ENCODE results near the gene LY6G6F. TPM values are rescaled to one million over a fixed set of nuclear protein-coding genes. Genes with fewer than 3 reads are reported as not detected.

LY6G6F gene
- total and polyA plus RNA-seq, 2 donors (not counting 3 experiments of a cell fraction or from before 2014, with no cell fraction given): not detected

DNA sequence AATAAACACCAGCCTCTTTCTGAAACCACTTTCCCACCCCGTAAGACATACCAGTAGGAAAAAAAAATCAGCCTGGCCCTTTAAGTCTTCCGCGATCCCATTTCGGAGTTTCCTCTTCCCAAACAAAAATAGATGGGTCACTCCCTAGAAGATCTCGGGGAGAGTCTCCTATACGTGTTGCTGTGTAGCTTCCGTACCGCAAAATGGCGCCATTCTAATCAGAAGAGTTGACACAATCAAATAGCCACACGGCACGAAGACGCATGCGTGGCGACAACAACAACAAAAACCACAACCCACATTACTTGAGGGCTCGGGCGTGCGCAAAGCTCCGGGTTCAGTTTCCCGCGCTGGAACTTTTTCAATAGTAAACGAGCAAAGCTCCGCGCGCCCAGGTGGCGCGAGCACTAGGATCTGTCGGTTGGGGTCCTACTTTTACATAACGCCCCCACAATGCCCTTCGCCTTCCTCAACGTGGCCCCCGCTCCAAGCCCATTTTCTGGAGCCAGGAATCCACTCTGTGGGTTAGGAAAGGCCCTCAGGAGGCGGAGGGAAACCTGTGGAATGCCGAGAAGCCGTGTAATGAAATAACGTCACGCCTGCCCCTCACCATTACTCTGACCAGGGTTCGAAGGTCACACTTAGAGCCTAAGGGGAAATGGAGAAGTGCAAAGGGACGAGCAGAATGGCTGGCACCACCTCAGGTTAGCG lies 41.7 kb upstream of the LY6G6F start, which contains the start of gene GPANK1:
Gene GPANK1 (minus strand): TSS at position 208 of the 711 bp plus-strand sequence. CDS start 519 bp downstream, outside the sequence.
- no peaks in the 10 kb centered on the region for H3K27me3 ChIP-seq (ENCODE audit: control insufficient read depth in 2 of 2, insufficient read depth in 2 of 2, low read length in 2 of 2)
- intact Hi-C loops (cut with micrococcal nuclease) (loop anchor here (1.0 to 10.0 kb wide), 7 partner anchors 13 to 530 kb away; partner anchors contain the start of genes ATP6V1G2, BAG6, GPSM3 and PBX2), dilution Hi-C loops (cut with MboI; ENCODE audit: extremely low pct_ligation_motif_present, low sequenced_read_pairs) (no loop called here)
- peak within 1 kb of the TSS; percentile 58 for H2AFZ ChIP-seq (ENCODE audit: low read depth, low read length)
- H3K27ac ChIP-seq (ENCODE audit: insufficient read depth, low read depth, low read length): peak within 1 kb of the TSS; percentile 77
- H3K9ac ChIP-seq (replicated peaks; ENCODE audit: extremely low read depth, insufficient read depth, low read length): peak within 1 kb of the TSS; percentile 79
- DNase-seq (ENCODE audit: low read depth, low spot score): peak; percentile 95
- no TSS peak for BruUV-seq (replicated peaks)
- H3K9me3 ChIP-seq (replicated peaks; ENCODE audit: control insufficient read depth, insufficient read depth, low read length): no peaks in the 10 kb centered on the region
- peaks cover 20 to 21% of the 10 kb centered on the region in 2 experiments for H3K36me3 ChIP-seq (ENCODE audit: control insufficient read depth in 2 of 2, extremely low read depth in 1 of 2, insufficient read depth in 2 of 2, low read length in 2 of 2)
- H3K4me3 ChIP-seq (replicated peaks in 1 of 3; ENCODE audit: insufficient read depth in 1 of 3, low read depth in 1 of 3, low read length in 3 of 3): peak within 1 kb of the TSS; percentile 70 to 94 (median 72)
- no peak for TF ChIP-seq MYC (IDR thresholded peaks at IDR 0.05; ENCODE audit: low read depth, low read length)
- no peak for TF ChIP-seq GATA2 (IDR thresholded peaks at IDR 0.05; ENCODE audit: insufficient read depth, insufficient read length, low read depth, low read length)
- TF ChIP-seq, protein P1, sequence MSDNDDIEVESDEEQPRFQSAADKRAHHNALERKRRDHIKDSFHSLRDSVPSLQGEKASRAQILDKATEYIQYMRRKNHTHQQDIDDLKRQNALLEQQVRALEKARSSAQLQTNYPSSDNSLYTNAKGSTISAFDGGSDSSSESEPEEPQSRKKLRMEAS (IDR thresholded peaks at IDR 0.05; ENCODE audit: insufficient read depth, insufficient read length): peak; percentile 51
- TF ChIP-seq POLR2A (IDR thresholded peaks at IDR 0.05; ENCODE audit: low read depth, low read length): peak; percentile 38
- no peak for TF ChIP-seq EZH2 (IDR thresholded peaks at IDR 0.05; ENCODE audit: borderline replicate concordance, low read depth, low read length, severe bottlenecking)
- no peak for TF ChIP-seq JUN (IDR thresholded peaks at IDR 0.05; ENCODE audit: borderline replicate concordance, insufficient read depth, insufficient read length, low read depth)
- peak; percentile 41 for TF ChIP-seq POLR2AphosphoS5 (IDR thresholded peaks at IDR 0.05; ENCODE audit: insufficient read depth, low read depth, low read length)
- no peak for TF ChIP-seq FOS (IDR thresholded peaks at IDR 0.05; ENCODE audit: borderline replicate concordance, insufficient read depth, low read length)
- peaks cover 31% of the 10 kb centered on the region for H3K4me1 ChIP-seq (ENCODE audit: control insufficient read depth, extremely low read depth, insufficient read depth, low read length)
- FAIRE-seq: peak; percentile 99
- peak within 1 kb of the TSS; percentile 86 for H3K4me2 ChIP-seq (ENCODE audit: insufficient read depth, low read length)
- ChIA-PET POLR2A (interaction anchor here (0.7 to 1.3 kb wide), 7 partner anchors 12 to 163 kb away, joined by 3 to 5 read pairs (median 4); partner anchors contain the start of genes ABHD16A, BAG6, HSPA1B and LSM2), CTCF (interaction anchor here (0.8 to 5.7 kb wide), 7 partner anchors 9 to 142 kb away, joined by 3 to 38 read pairs (median 4); partner anchors contain the start of genes APOM, ATP6V1G2, BAG6 and LSM2)
- no peaks in the 10 kb centered on the region for H3K9me1 ChIP-seq (replicated peaks; ENCODE audit: control insufficient read depth, extremely low read depth, insufficient read depth, low read length)
- peaks cover 36% of the 10 kb centered on the region for H3K79me2 ChIP-seq (ENCODE audit: control insufficient read depth, insufficient read depth, low read length)
- H4K20me1 ChIP-seq (replicated peaks; ENCODE audit: control insufficient read depth, extremely low read depth, insufficient read depth, low read length): no peaks in the 10 kb centered on the region

Measured in endothelial cell of umbilical vein (primary cell).